ENCODE measurements around the gene OXTR. TPM values are rescaled to one million over a fixed set of nuclear protein-coding genes. Genes with fewer than 3 reads are reported as not detected.

OXTR gene
- total RNA-seq, 2 donors from 2014 or later: 0.47 to 0.52 TPM

DNA sequence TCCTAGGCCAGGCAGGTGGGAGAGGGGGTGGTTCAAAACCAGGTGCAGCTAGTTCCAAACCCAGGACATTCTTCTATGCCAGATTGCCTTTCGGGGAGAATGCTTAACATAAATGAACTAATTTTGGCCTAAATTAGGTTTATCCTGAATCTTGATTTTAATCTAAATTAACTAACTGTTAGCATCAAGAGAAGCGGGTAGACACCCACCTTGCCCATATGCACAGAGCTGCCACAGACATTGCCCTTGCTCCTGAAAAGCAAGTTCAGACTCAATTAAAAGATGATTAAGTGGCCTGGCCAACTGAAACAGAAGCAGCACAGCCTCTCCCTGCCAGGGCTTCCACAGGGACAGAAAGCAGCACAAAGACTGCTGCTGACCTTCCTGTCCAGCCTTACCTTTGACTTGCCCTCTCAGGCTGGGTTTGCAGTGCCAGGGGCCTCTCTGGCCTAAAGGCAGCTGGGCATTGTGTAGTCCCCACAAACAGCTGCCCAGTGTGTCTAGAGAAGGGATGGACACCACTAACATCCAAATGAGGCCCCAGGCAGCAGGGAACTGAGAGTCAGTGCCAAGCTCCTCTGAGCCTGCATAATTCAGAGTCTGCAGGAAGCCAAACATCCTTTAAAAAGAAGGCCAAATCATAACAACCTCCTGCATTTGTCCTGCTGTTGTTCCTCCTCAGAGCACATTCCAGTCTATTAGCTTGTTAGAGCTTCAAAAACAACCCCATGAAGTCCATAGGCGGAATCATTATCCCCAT lies 15.4 kb upstream of the OXTR start:
- no peak for DNase-seq (ENCODE audit: low spot score)
- no peak for TF ChIP-seq CTCF (IDR thresholded peaks at IDR 0.05)
- Histone ChIP-seq H3K27ac (no peak overlapping the region), H3K4me1 (no peaks in the 10 kb centered on the region), H3K9me3 (peaks cover 0 to 13% of the 10 kb centered on the region in 2 donors), H3K4me3 (no peak overlapping the region), H3K27me3 (no peaks in the 10 kb centered on the region), H3K36me3 (no peaks in the 10 kb centered on the region)

DNA sequence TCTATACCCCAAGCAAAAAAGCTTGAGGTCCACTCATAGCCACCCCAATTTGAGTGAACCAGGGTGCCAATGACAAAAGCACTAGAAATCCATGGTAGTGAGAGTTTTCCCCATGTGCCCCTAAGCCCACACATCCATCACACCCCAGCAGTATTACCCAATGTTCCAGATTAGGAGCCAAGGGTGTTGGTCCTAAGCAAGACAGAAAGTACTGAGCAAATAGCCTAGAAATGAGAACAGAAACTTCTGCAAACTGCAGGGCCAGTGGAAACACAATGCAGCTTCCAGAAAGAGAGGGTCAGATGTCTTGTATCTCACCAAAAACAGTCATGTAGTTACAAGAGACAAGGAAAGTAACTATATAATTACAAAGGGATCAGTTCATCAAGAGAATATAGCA lies 10.9 kb upstream of the OXTR start:
- TF ChIP-seq CTCF (IDR thresholded peaks at IDR 0.05): no peak
- no peaks in the 10 kb centered on the region for H3K27me3 ChIP-seq
- no peak overlapping the region for H3K4me3 ChIP-seq
- DNase-seq (ENCODE audit: low spot score): no peak
- no peaks in the 10 kb centered on the region for H3K4me1 ChIP-seq
- H3K27ac ChIP-seq: no peak overlapping the region
- no peaks in the 10 kb centered on the region for H3K9me3 ChIP-seq
- H3K36me3 ChIP-seq: no peaks in the 10 kb centered on the region

DNA sequence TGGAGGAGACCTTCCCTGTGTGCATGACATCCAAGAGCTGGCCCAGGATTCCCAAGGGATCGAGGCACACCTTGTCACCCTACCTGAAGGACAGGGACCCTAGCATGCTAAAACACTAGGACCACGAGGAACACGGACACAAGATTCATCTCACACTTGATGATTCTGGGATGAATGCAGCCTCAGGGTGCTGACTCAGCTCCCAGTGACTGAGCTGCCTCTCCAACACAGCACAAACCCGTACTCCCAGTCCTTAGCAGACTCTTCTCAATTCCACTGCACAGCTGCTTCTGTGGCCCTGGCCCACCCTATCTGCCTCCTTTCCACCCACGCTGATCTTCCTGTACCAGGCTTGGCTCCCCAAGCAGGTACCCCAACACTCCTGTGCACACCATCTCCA lies 9.1 kb upstream of the OXTR start:
- no peak for TF ChIP-seq CTCF (IDR thresholded peaks at IDR 0.05)
- Histone ChIP-seq H3K36me3 (no peaks in the 10 kb centered on the region), H3K4me3 (no peak overlapping the region), H3K9me3 (no peaks in the 10 kb centered on the region), H3K4me1 (no peaks in the 10 kb centered on the region), H3K27me3 (no peaks in the 10 kb centered on the region), H3K27ac (no peak overlapping the region)
- no peak for DNase-seq (ENCODE audit: low spot score)

- Histone ChIP-seq H3K27ac (no peak overlapping the region), H3K4me1 (no peaks in the 10 kb centered on the region), H3K4me3 (no peak overlapping the region), H3K9me3 (no peaks in the 10 kb centered on the region), H3K36me3 (no peaks in the 10 kb centered on the region), H3K27me3 (no peaks in the 10 kb centered on the region)
- DNase-seq (ENCODE audit: low spot score): no peak
- no peak for TF ChIP-seq CTCF (IDR thresholded peaks at IDR 0.05)
Measured at GRCh38 chr3:8777978-8778267, 8.5 kb upstream of the OXTR start.

DNA sequence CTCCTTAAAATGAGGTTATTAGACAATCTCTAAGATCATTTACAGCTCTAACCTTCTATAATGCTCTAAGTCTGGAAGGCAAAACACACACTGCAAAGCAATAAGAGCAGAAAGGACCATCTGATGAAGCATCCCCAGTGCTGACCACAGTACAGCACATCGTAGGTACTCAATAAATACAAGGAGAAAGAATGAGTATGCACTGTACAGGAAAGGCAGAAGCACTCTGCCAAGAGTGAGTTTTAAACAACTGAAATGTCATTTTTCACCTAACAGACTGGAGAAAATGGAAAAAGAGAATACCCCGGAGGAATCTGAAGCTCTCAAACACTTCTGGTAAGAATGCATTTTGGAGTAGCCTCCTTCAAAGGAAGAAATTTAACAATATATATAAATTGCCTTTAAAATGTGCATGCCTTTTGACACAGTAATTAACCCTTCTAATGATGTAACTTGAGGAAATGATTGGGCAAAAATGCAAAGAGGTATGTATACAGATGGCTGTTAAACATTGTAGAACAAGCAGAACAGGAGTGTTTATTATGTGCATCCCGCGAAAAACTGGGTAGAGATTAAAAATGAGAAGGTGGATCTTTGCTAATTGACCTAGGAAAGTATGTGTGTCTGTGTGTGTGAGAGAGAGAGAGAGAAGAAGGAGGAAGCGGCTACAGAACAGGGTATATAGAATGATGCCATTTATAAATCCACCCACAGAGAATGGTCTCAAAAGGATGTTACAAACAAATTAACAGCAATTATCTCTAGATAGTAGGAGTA lies 8.0 kb upstream of the OXTR start:
- no peaks in the 10 kb centered on the region for H3K36me3 ChIP-seq
- no peaks in the 10 kb centered on the region for H3K27me3 ChIP-seq
- no peaks in the 10 kb centered on the region for H3K9me3 ChIP-seq
- H3K4me3 ChIP-seq: no peak overlapping the region
- no peak for TF ChIP-seq CTCF (IDR thresholded peaks at IDR 0.05)
- H3K4me1 ChIP-seq: no peaks in the 10 kb centered on the region
- H3K27ac ChIP-seq: no peak overlapping the region
- no peak for DNase-seq (ENCODE audit: low spot score)
